BLaER1 treated with 17β-estradiol and CSF1 and Interleukin-3, amounts not matched to agents 10 nM and 100 nM (cell line): ENCODE measurements around the gene PGRMC2.

Source experiments
- H3K27ac ChIP-seq, 11 experiments: shearing (Covaris generic); formaldehyde crosslinking; 2 replicates each; pipeline ENCODE4 v1.8.1; 2022
- H3K27me3 ChIP-seq, 11 experiments: shearing (Covaris generic); formaldehyde crosslinking; 2 replicates each; pipeline ENCODE4 v1.8.1; 2022
- H3K36me3 ChIP-seq, 11 experiments: shearing (Covaris generic); formaldehyde crosslinking; 2 replicates each; pipeline ENCODE4 v1.8.1; 2022
- H3K4me1 ChIP-seq, 10 experiments: shearing (Covaris generic); formaldehyde crosslinking; 2 replicates each; pipeline ENCODE4 v1.8.1; 2022
- H3K4me2 ChIP-seq, 11 experiments: shearing (Covaris generic); formaldehyde crosslinking; 2 replicates each; pipeline ENCODE4 v1.8.1; 2022
- H3K4me3 ChIP-seq, 10 experiments: shearing (Covaris generic); formaldehyde crosslinking; 2 replicates each; pipeline ENCODE4 v1.8.1; 2022
- H3K9ac ChIP-seq, 11 experiments: shearing (Covaris generic); formaldehyde crosslinking; 2 replicates each; pipeline ENCODE4 v1.8.1; 2022
- H3K9me3 ChIP-seq, 11 experiments: shearing (Covaris generic); formaldehyde crosslinking; replicated peaks in 1 of 11; 2 replicates each; pipeline ENCODE4 v1.8.1; 2022
- H4K20me1 ChIP-seq, 11 experiments: shearing (Covaris generic); formaldehyde crosslinking; 2 replicates each; pipeline ENCODE4 v1.8.1; 2022
- Cebpa-rat ChIP-seq, 11 experiments: shearing (Covaris generic); IDR thresholded peaks; 2 replicates each; pipeline ENCODE4 v1.8.1; 2022

PGRMC2 gene

DNA sequence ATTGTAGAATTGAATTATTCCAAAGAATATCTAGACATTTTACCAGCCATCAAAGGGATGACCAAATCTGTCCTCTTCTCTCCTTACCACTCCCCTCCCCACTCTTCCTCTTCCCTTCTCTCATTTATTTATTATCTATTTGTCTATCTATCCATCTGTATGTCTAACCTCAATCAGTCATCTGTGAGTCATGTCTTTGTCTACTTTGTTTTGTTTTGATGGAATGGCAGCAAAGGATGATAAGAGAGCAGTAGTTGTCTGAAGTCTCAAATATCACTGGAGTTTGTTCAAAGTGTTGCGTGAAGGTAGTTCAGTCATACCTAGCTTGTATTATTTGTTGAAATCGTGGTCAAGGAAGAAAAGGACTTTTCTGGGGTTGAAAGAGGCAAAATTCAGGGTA, 34.7 kb upstream of the PGRMC2 start:
- no peak for TF ChIP-seq Cebpa-rat (IDR thresholded peaks at IDR 0.05)
- Histone ChIP-seq H4K20me1 (no peaks in the 10 kb centered on the region), H3K4me3 (no peak overlapping the region), H3K36me3 (peaks cover 11 to 44% (median 24%) of the 10 kb centered on the region in 11 experiments; a peak in 18 of 22 replicates), H3K9me3 (peaks cover 0 to 6% (median 0%) of the 10 kb centered on the region in 11 experiments; a peak in 2 of 22 replicates), H3K27me3 (no peaks in the 10 kb centered on the region), H3K27ac (no peak overlapping the region), H3K4me2 (no peak overlapping the region), H3K4me1 (no peaks in the 10 kb centered on the region), H3K9ac (no peak overlapping the region)

DNA sequence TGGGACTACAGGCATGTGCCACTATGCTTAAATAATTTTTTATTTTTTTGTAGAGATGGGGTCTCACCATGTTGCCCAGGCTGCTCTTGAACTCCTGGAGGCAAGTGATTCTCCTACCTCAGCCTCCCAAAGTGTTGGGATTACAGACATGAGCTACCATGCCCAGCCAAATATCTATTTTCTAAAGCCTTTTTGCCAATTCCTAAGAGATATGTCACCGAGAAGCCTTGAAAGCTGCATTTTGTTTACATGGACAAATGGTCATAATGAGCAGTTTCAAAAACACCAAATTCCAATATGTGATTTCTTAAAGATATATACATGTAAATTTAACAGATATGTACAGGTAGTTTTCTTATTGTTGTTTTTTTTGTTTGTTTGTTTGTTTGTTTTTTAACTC, 33.0 kb upstream of the PGRMC2 start:
- Histone ChIP-seq H3K4me1 (no peaks in the 10 kb centered on the region), H3K4me3 (no peak overlapping the region), H4K20me1 (no peaks in the 10 kb centered on the region), H3K9me3 (peaks cover 0 to 6% (median 0%) of the 10 kb centered on the region in 11 experiments; a peak in 2 of 22 replicates), H3K9ac (no peak overlapping the region), H3K4me2 (no peak overlapping the region), H3K27ac (no peak overlapping the region), H3K27me3 (no peaks in the 10 kb centered on the region), H3K36me3 (peaks cover 11 to 46% (median 23%) of the 10 kb centered on the region in 11 experiments; a peak in 17 of 22 replicates)
- TF ChIP-seq Cebpa-rat (IDR thresholded peaks at IDR 0.05): no peak

DNA sequence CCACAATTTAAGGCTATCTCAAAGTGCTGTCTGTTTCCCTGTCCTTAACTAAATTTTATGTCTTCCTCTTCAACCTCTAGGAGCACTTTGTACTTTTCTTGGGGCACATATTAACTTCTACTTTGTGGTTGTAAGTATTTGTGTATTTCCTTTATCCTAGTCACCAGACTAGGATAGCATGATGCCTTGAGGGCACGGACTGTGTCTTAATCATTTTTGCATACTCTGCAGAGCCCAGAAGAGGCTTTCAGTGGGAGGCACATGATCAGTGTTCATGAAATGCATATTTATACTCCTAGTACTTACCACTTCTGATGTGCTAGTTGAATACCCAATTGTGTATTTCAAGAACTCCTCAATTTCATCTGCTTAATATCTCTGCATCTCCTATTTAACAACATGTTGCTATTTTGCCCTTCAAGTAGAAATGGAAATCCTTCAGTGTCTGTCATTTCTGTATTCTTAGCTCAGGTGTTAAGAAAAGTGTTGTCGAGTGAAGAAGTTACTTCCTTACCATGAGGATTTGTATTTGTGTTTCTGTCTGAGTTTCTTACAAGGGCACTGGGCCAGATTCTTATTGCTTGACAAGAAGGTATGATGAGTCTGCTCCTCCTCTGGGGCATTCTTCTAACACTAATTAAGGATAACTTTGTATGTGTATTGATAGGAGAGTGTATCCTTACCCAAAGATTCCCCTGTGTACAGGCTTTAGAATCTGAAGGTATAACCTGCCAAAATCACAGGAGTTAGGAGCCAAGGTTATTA, 28.3 kb upstream of the PGRMC2 start:
- Histone ChIP-seq H3K27ac (0 out of 22 replicates have a peak overlapping the region, but pooled peaks of 1 of the 11 experiments have one; percentile 14), H3K4me2 (peak overlapping the region in 1 of 11 experiments; percentile 27; a peak in 1 of 22 replicates), H4K20me1 (no peaks in the 10 kb centered on the region), H3K4me1 (no peaks in the 10 kb centered on the region), H3K9me3 (0 out of 22 replicates have a peak, but pooled peaks cover 0 to 6% (median 0%) of the 10 kb centered on the region in 11 experiments), H3K27me3 (no peaks in the 10 kb centered on the region), H3K4me3 (no peak overlapping the region), H3K36me3 (peaks cover 1 to 28% (median 12%) of the 10 kb centered on the region in 11 experiments; a peak in 11 of 22 replicates), H3K9ac (no peak overlapping the region)
- no peak for TF ChIP-seq Cebpa-rat (IDR thresholded peaks at IDR 0.05)

DNA sequence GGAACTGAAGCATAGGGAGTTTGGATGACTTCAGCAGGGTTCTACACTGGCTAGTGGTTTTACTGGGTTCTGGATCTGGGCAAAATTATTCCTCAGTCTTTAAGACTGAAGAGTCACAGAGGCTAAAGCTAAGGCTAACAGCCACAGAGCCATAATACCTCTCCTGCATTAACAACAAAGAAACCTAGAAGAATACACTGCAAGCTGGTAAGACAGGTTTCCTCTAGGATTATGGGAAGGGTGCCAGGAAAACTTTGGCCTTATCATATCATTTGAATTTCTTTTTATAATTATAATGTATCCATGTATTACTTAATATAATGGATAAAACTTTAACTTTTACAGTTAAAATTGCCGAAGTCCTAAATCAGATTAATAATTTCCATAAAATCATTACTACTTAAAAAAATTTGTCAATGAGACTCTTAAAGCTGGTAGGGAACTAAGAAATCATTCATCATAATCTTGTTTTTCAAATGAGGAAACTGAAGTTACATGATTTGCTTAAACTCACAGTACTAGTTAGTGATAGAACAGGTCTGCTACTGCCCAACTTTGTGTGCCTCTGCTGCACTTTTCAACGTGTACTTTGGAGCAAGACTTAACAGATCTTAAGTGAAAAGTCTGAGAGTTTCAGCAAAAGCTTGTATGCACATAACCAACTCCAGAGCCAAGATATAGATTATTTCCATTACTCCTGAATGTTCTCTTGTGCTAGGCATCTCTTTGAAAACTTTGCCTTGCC, 24.2 kb upstream of the PGRMC2 start:
- TF ChIP-seq Cebpa-rat (IDR thresholded peaks at IDR 0.05): no peak
- no peak overlapping the region for H3K4me2 ChIP-seq
- no peaks in the 10 kb centered on the region for H3K9me3 ChIP-seq
- H3K27me3 ChIP-seq: no peaks in the 10 kb centered on the region
- no peaks in the 10 kb centered on the region for H4K20me1 ChIP-seq
- peaks cover 0 to 39% (median 12%) of the 10 kb centered on the region in 11 experiments; a peak in 12 of 22 replicates for H3K36me3 ChIP-seq
- H3K9ac ChIP-seq: no peak overlapping the region
- H3K4me1 ChIP-seq: no peaks in the 10 kb centered on the region
- H3K27ac ChIP-seq: no peak overlapping the region
- no peak overlapping the region for H3K4me3 ChIP-seq

DNA sequence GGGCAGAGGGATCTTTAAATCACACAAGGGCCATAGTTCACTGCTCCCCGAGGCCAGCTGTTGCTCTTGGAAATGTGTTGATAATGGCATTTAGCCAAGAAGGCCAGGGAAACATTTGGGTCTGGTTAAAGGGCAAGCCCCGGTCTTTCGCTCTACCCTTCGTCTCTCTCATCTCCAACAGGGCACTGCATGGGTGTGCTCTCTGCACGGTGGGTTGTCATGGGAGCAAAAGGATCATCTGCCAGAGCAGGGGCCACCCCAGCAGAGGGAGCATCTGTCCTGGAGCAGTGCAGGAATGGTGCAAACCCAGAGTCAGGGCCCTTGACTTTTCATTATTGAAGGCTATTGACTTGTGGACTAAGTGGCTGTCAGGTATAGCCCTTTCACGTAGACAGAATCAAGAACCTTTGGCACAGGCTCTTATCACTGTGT, 22.7 kb upstream of the PGRMC2 start:
- TF ChIP-seq Cebpa-rat (IDR thresholded peaks at IDR 0.05): no peak

DNA sequence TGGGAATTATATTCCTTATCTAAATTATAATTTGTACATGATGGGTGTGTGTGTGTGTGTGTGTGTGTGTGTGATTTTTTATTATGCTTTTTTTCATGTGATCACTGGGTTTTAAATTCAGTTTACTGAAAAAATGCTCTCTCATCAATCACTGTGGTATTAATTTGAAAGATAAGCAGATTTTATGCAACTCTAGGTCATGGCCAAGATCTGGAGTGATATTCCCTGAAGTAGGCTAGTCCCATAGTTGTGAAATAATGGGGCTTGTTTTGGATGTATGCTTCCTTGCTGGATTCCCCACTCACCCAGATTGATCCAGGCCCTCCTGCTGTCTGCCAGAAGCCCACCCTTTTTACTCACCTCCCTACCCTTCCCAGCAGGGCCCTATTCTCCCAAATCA, 22.0 kb upstream of the PGRMC2 start:
- H3K4me3 ChIP-seq: no peak overlapping the region
- H3K36me3 ChIP-seq: peaks cover 0 to 36% (median 16%) of the 10 kb centered on the region in 11 experiments; a peak in 16 of 22 replicates
- no peaks in the 10 kb centered on the region for H3K27me3 ChIP-seq
- no peaks in the 10 kb centered on the region for H4K20me1 ChIP-seq
- no peak overlapping the region for H3K27ac ChIP-seq
- no peak overlapping the region for H3K4me2 ChIP-seq
- TF ChIP-seq Cebpa-rat (IDR thresholded peaks at IDR 0.05): no peak
- no peaks in the 10 kb centered on the region for H3K4me1 ChIP-seq
- H3K9ac ChIP-seq: no peak overlapping the region
- no peaks in the 10 kb centered on the region for H3K9me3 ChIP-seq

More for the DNA sequence above, 22.7 kb upstream of the PGRMC2 start:
- no peak overlapping the region for H3K27ac ChIP-seq
- no peaks in the 10 kb centered on the region for H3K4me1 ChIP-seq
- no peak overlapping the region for H3K9ac ChIP-seq
- no peak overlapping the region for H3K4me3 ChIP-seq
- H3K4me2 ChIP-seq: no peak overlapping the region
- no peaks in the 10 kb centered on the region for H4K20me1 ChIP-seq
- no peaks in the 10 kb centered on the region for H3K27me3 ChIP-seq
- peaks cover 0 to 31% (median 12%) of the 10 kb centered on the region in 11 experiments; a peak in 14 of 22 replicates for H3K36me3 ChIP-seq
- no peaks in the 10 kb centered on the region for H3K9me3 ChIP-seq

DNA sequence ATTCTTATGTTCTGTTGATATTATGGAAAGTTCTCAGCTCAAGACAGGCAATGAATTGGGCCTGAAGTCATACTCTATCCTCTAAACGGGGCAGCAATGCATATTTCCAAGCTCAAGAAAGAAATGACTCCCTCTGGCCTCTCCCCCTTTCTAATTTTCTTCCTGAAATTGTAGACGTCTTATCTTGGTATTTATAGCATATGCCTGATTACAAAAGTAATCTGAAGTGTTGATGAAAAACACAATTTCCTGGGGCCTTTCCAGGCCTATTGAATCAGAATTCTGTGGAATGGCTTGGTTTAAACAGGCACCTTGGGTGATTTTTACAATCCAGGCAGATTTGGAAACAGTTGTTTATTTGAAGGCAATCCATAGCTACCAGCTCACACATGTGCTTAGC, 21.4 kb upstream of the PGRMC2 start:
- H4K20me1 ChIP-seq: no peaks in the 10 kb centered on the region
- H3K27ac ChIP-seq: no peak overlapping the region

DNA sequence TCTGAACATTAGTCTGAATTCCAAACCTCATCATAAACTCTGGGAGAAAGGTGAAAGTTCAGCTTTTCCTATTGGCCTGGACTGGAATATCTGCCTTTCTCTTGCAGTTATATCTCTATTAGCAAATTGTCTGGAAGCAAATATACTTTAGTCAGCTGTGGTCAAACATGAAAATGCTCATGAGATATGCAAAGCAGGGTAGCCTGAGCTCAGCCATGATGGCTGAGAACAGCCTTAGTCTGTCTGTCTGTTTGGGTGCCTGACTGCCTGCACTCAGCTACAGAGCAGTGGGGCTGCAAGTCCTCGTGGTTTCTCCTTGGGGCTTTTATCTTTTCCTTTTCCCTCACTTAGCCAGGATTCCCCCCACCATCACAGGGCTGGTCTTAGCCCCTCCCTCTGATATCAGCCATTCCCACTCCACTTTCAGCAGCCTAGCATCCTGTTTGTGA, 19.5 kb upstream of the PGRMC2 start:
- no peaks in the 10 kb centered on the region for H3K27me3 ChIP-seq
- no peaks in the 10 kb centered on the region for H3K9me3 ChIP-seq
- TF ChIP-seq Cebpa-rat (IDR thresholded peaks at IDR 0.05): no peak
- no peak overlapping the region for H3K4me3 ChIP-seq
- no peaks in the 10 kb centered on the region for H4K20me1 ChIP-seq
- H3K4me1 ChIP-seq: no peaks in the 10 kb centered on the region
- no peak overlapping the region for H3K4me2 ChIP-seq
- H3K36me3 ChIP-seq: peaks cover 0 to 51% (median 19%) of the 10 kb centered on the region in 11 experiments; a peak in 16 of 22 replicates
- H3K27ac ChIP-seq: no peak overlapping the region
- H3K9ac ChIP-seq: no peak overlapping the region

More for the DNA sequence above, 21.4 kb upstream of the PGRMC2 start:
- no peaks in the 10 kb centered on the region for H3K4me1 ChIP-seq
- TF ChIP-seq Cebpa-rat (IDR thresholded peaks at IDR 0.05): no peak
- H3K9ac ChIP-seq: no peak overlapping the region
- H3K27me3 ChIP-seq: no peaks in the 10 kb centered on the region
- no peak overlapping the region for H3K4me3 ChIP-seq
- H3K36me3 ChIP-seq: peaks cover 0 to 37% (median 14%) of the 10 kb centered on the region in 11 experiments; a peak in 16 of 22 replicates
- H3K4me2 ChIP-seq: no peak overlapping the region
- H3K9me3 ChIP-seq: no peaks in the 10 kb centered on the region

DNA sequence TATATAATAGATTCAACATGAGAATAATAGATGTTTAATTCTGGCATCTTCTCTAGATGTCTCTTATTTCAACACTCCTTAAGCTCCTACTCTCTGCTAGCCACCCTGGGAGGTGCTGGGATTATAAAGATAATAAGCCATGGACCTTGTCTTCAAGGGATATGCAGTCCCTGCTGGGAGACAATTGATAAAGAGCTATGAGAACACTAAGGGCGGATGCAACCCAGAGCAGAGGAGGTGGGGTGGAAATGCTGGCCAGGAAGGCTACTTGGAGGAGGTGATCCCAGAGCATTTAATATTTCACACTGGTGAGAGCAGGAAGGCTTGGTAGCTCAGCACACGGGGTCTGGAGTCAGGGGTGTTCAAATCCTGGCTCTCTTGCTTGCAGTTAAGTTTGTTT, 18.3 kb upstream of the PGRMC2 start:
- no peak overlapping the region for H3K4me3 ChIP-seq
- H3K27ac ChIP-seq: no peak overlapping the region
- no peaks in the 10 kb centered on the region for H4K20me1 ChIP-seq
- peaks cover 3 to 59% (median 24%) of the 10 kb centered on the region in 11 experiments; a peak in 17 of 22 replicates for H3K36me3 ChIP-seq
- H3K9ac ChIP-seq: no peak overlapping the region
- H3K4me1 ChIP-seq: no peaks in the 10 kb centered on the region
- H3K27me3 ChIP-seq: no peaks in the 10 kb centered on the region
- no peak overlapping the region for H3K4me2 ChIP-seq
- H3K9me3 ChIP-seq: no peaks in the 10 kb centered on the region
- no peak for TF ChIP-seq Cebpa-rat (IDR thresholded peaks at IDR 0.05)
